ENCODE results near the gene PC. TPM values are rescaled to one million over a fixed set of nuclear protein-coding genes. Genes with fewer than 3 reads are reported as not detected.

The PC gene
- polyA plus RNA-seq, 1 of the 3 experiments (the other 2 are of a cell fraction) = 9.7 TPM

DNA sequence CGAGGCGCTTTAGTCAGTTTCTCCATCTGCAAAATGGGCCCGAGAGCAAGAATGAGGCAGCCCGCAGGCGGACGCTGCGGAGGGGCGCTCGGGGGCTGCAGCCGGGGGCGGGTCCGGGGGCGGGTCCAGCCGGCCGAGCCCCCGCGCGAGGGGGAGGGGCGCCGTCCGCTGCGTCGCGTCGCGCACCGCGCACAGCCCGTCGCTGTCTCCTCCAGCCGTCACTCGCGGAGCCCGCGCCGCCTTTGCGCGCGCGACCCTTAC lies 282 bp downstream of the PC start:
- H2AFZ ChIP-seq (ENCODE audit: low read depth) = peak overlapping the region; percentile 88; the same call in 1 of the 2 replicates
- peaks cover 5% of the 10 kb centered on the region for H3F3A ChIP-seq (replicated peaks; ENCODE audit: insufficient read depth)
- H3K4me2 ChIP-seq = peak overlapping the region; percentile 88
- H3K27ac ChIP-seq (ENCODE audit: low read depth in 2 of 2, low read length in 1 of 2) = peak overlapping the region in 1 of 2 experiments; percentile 47; a peak in 2 of 4 replicates
- WGBS (ENCODE audit: low lambda C conversion rate) = 0% methylated on average over 1 of the region's 40 CpGs
- ChIA-PET CTCF (interaction anchor here (0.6 to 10.2 kb wide), 3 partner anchors 18 to 116 kb away, joined by 3 to 54 read pairs (median 3); partner anchors contain the start of gene C11orf86), POLR2A (interaction anchor here (1.3 kb wide), 1 partner anchor 102 kb away, joined by 4 read pairs; no protein-coding TSS in a partner anchor)
- no peaks in the 10 kb centered on the region for H3K36me3 ChIP-seq (replicated peaks in 1 of 2; ENCODE audit: control insufficient read depth in 1 of 2, insufficient read depth in 2 of 2, low read length in 1 of 2)
- peak overlapping the region; percentile 67 to 73 for H3K4me3 ChIP-seq (ENCODE audit: low read depth in 2 of 2, low read length in 1 of 2)
- DNase-seq = peak; percentile 89
- no peaks in the 10 kb centered on the region for H3K9me2 ChIP-seq
- no peaks in the 10 kb centered on the region for H4K20me1 ChIP-seq (ENCODE audit: insufficient read depth)
- H3K27me3 ChIP-seq (ENCODE audit: insufficient read depth) = no peaks in the 10 kb centered on the region
- H3K9ac ChIP-seq = peak overlapping the region; percentile 59; the same call in 1 of the 2 replicates
- H3K79me2 ChIP-seq (ENCODE audit: insufficient read depth) = no peaks in the 10 kb centered on the region
- TF ChIP-seq NRF1 (IDR thresholded peaks at IDR 0.05; ENCODE audit: low read depth, low read length) (0 out of 2 replicates have a peak, but pooled peaks have one; percentile 13), CHD2 (IDR thresholded peaks at IDR 0.05; ENCODE audit: low read length, partially characterized antibody) (no peak), POLR2AphosphoS5 (IDR thresholded peaks at IDR 0.05; ENCODE audit: low read depth, low read length) (no peak), NFIC (IDR thresholded peaks at IDR 0.05; ENCODE audit: borderline replicate concordance) (no peak)
- TF ChIP-seq, protein P1, sequence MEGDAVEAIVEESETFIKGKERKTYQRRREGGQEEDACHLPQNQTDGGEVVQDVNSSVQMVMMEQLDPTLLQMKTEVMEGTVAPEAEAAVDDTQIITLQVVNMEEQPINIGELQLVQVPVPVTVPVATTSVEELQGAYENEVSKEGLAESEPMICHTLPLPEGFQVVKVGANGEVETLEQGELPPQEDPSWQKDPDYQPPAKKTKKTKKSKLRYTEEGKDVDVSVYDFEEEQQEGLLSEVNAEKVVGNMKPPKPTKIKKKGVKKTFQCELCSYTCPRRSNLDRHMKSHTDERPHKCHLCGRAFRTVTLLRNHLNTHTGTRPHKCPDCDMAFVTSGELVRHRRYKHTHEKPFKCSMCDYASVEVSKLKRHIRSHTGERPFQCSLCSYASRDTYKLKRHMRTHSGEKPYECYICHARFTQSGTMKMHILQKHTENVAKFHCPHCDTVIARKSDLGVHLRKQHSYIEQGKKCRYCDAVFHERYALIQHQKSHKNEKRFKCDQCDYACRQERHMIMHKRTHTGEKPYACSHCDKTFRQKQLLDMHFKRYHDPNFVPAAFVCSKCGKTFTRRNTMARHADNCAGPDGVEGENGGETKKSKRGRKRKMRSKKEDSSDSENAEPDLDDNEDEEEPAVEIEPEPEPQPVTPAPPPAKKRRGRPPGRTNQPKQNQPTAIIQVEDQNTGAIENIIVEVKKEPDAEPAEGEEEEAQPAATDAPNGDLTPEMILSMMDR (IDR thresholded peaks at IDR 0.05) = no peak
- peaks cover 0 to 31% of the 10 kb centered on the region in 2 experiments; a peak in 3 of 4 replicates for H3K4me1 ChIP-seq (ENCODE audit: control insufficient read depth in 1 of 2, insufficient read depth in 2 of 2, low read depth in 1 of 2, low read length in 1 of 2)
- no peaks in the 10 kb centered on the region for H3K9me3 ChIP-seq

DNA sequence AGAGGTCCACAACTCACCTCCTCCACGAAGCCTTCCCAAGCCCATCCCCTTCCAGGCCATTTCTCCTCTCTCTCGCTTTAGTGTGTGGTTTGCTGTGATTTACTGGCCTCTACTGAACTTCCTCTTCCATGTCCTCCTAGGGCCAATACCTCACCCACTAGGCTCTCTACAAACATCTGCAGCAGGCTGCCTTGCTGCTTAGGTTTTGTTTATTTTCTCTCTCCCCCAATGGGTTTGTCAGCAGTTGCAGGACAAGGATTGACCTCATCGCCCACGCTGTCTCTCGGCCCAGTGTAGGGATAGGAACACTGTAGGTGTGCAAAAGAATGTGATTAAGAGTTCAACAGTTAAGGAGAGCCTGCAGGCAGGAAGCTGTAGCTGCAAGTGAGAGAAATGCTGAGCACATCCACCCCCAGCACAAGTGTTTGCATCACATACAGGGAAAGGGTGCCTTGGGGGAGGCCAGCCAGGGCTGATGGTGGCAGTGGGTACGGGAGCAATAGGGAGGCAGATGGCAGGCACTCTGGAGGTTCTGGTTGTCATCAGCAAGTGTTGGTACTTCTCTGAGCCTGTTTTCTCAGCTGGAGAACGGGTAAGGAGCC lies 1.4 kb downstream of the PC start:
- Histone ChIP-seq H3K9me3 (no peaks in the 10 kb centered on the region), H3K4me3 (ENCODE audit: low read depth in 2 of 2, low read length in 1 of 2) (no peak overlapping the region), H3K9ac (no peak overlapping the region), H4K20me1 (ENCODE audit: insufficient read depth) (no peaks in the 10 kb centered on the region), H3K36me3 (replicated peaks in 1 of 2; ENCODE audit: control insufficient read depth in 1 of 2, insufficient read depth in 2 of 2, low read length in 1 of 2) (no peaks in the 10 kb centered on the region), H3K4me1 (ENCODE audit: control insufficient read depth in 1 of 2, insufficient read depth in 2 of 2, low read depth in 1 of 2, low read length in 1 of 2) (peaks cover 5 to 41% of the 10 kb centered on the region in 2 experiments), H3K27ac (ENCODE audit: low read depth in 2 of 2, low read length in 1 of 2) (no peak overlapping the region), H3K27me3 (ENCODE audit: insufficient read depth) (no peaks in the 10 kb centered on the region), H2AFZ (ENCODE audit: low read depth) (no peak overlapping the region), H3K9me2 (no peaks in the 10 kb centered on the region), H3F3A (replicated peaks; ENCODE audit: insufficient read depth) (peaks cover 5% of the 10 kb centered on the region), H3K79me2 (ENCODE audit: insufficient read depth) (no peaks in the 10 kb centered on the region), H3K4me2 (no peak overlapping the region)
- TF ChIP-seq JUND (IDR thresholded peaks at IDR 0.05) (no peak), EP300 (IDR thresholded peaks at IDR 0.05; ENCODE audit: borderline replicate concordance in 1 of 2, low read depth in 1 of 2, low read length in 1 of 2) (no peak), TEAD4 (IDR thresholded peaks at IDR 0.05; ENCODE audit: borderline replicate concordance, insufficient read depth) (no peak), MXI1 (IDR thresholded peaks at IDR 0.05; ENCODE audit: low read depth, low read length) (no peak), EZH2phosphoT487 (IDR thresholded peaks at IDR 0.05; ENCODE audit: borderline replicate concordance, low read depth) (no peak), RCOR1 (IDR thresholded peaks at IDR 0.05; ENCODE audit: low read length) (no peak), FOXJ3 (CRISPR knock-in tag; IDR thresholded peaks at IDR 0.05) (no peak), USF1 (IDR thresholded peaks at IDR 0.05; ENCODE audit: borderline replicate concordance, low read depth) (no peak), TAF1 (IDR thresholded peaks at IDR 0.05; ENCODE audit: borderline replicate concordance, low read depth, low read length) (no peak), SIN3A (IDR thresholded peaks at IDR 0.05; ENCODE audit: borderline replicate concordance, low read depth, low read length) (no peak), GABPA (IDR thresholded peaks at IDR 0.05; ENCODE audit: low read depth) (no peak), YY1 (IDR thresholded peaks at IDR 0.05; ENCODE audit: low read depth) (no peak), FOSL2 (IDR thresholded peaks at IDR 0.05; ENCODE audit: borderline replicate concordance, low read depth) (no peak)
- TF ChIP-seq, protein P1 (IDR thresholded peaks at IDR 0.05) = no peak
- 81% methylated on average over 7 of the region's 7 CpGs for WGBS (ENCODE audit: low lambda C conversion rate)
- DNase-seq = no peak
- ChIA-PET POLR2A (no interaction called here), CTCF (interaction anchor here (0.6 to 10.2 kb wide), 4 partner anchors 19 to 526 kb away, joined by 3 to 54 read pairs (median 3); partner anchors contain the start of gene C11orf86)

All from SK-N-SH (cell line).